Stimulated activated CD8-positive, alpha-beta memory T cell treated with anti-CD3 and anti-CD28 coated beads, Interleukin-7, amount 100 ng/mL, for 1 hour (primary cell): ENCODE results near the gene BTRC.
"Not testable (repeated sequence)": the region's sequence is repeated elsewhere in the genome, so short reads cannot be mapped to it uniquely, and the experiment has no call there.

Experiments
- DNase-seq, 2 donors: peaks; one replicate each; pipeline ENCODE4 v3.0.0-alpha.2; 2020; ENCODE audit warnings: low read depth in 2 of 2

BTRC gene

GRCh38 chr10:101386659-101387259, 32.8 kb downstream of the BTRC start:
- DNase-seq = no peak

- DNase-seq = no peak
These were observed 34.8 kb downstream of the BTRC start for GRCh38 chr10:101388676-101389276.

- not testable (repeated sequence) for DNase-seq
These were observed 35.6 kb downstream of the BTRC start for GRCh38 chr10:101389532-101389931.

GRCh38 chr10:101389986-101390531, 36.1 kb downstream of the BTRC start:
- DNase-seq = no peak

GRCh38 chr10:101393378-101393777, 39.4 kb downstream of the BTRC start:
- DNase-seq = no peak

- DNase-seq = no peak
These were observed 40.7 kb downstream of the BTRC start for GRCh38 chr10:101394524-101395133.

GRCh38 chr10:101397140-101397539, 43.2 kb downstream of the BTRC start:
- DNase-seq = no peak

- DNase-seq = no peak
These were observed 46.6 kb downstream of the BTRC start for GRCh38 chr10:101400585-101400984.

GRCh38 chr10:101402711-101403110, 48.7 kb downstream of the BTRC start:
- no peak for DNase-seq

GRCh38 chr10:101403161-101403560, 49.2 kb downstream of the BTRC start:
- no peak for DNase-seq

GRCh38 chr10:101405001-101405400, 51.0 kb downstream of the BTRC start:
- no peak for DNase-seq

- DNase-seq = no peak
These were observed 57.6 kb downstream of the BTRC start for GRCh38 chr10:101411598-101411997.

- no peak for DNase-seq
These were observed 60.1 kb downstream of the BTRC start for GRCh38 chr10:101414034-101414433.

- no peak for DNase-seq
These were observed 61.9 kb downstream of the BTRC start for GRCh38 chr10:101415884-101416283.

- not testable (repeated sequence) for DNase-seq
These were observed 68.0 kb downstream of the BTRC start for GRCh38 chr10:101421967-101422366.

- DNase-seq = no peak
These were observed 71.6 kb downstream of the BTRC start for GRCh38 chr10:101425535-101425934.

GRCh38 chr10:101428036-101428435, 74.1 kb downstream of the BTRC start:
- DNase-seq = no peak

- DNase-seq = no peak
These were observed 75.5 kb downstream of the BTRC start for GRCh38 chr10:101429423-101429822.

GRCh38 chr10:101436302-101436701, 82.3 kb downstream of the BTRC start:
- no peak for DNase-seq

- DNase-seq = no peak
These were observed 85.0 kb downstream of the BTRC start for GRCh38 chr10:101438881-101439391.

- DNase-seq = no peak
These were observed 87.8 kb downstream of the BTRC start for GRCh38 chr10:101441541-101442455.

GRCh38 chr10:101442456-101442800, 88.5 kb downstream of the BTRC start:
- DNase-seq = no peak
